OCI-LY1 (cell line): Measurements from ENCODE around the gene FCHSD1.

ENCODE experiments used
- EZH2 ChIP-seq: fragments of 200-600 bp; sonication (generic), shearing (Covaris generic); IDR thresholded peaks from 2 replicates; pipeline ENCODE4 v1.8.0; 2017; ENCODE audit warnings: borderline replicate concordance, mixed run types, mild to moderate bottlenecking, antibody characterized with exemption, low read length, moderate library complexity, mixed read lengths
- TF ChIP-seq, protein P1 (sequence below): fragments of 200-600 bp; sonication (generic), shearing (Covaris generic); IDR thresholded peaks from 2 replicates; pipeline ENCODE4 v1.5.1; 2017; ENCODE audit warnings: mild to moderate bottlenecking, antibody characterized with exemption, low read length, moderate library complexity, mixed read lengths

GRCh38 chr5:141608046-141608445 lies 43.2 kb downstream of the FCHSD1 start:
- TF ChIP-seq, protein P1, sequence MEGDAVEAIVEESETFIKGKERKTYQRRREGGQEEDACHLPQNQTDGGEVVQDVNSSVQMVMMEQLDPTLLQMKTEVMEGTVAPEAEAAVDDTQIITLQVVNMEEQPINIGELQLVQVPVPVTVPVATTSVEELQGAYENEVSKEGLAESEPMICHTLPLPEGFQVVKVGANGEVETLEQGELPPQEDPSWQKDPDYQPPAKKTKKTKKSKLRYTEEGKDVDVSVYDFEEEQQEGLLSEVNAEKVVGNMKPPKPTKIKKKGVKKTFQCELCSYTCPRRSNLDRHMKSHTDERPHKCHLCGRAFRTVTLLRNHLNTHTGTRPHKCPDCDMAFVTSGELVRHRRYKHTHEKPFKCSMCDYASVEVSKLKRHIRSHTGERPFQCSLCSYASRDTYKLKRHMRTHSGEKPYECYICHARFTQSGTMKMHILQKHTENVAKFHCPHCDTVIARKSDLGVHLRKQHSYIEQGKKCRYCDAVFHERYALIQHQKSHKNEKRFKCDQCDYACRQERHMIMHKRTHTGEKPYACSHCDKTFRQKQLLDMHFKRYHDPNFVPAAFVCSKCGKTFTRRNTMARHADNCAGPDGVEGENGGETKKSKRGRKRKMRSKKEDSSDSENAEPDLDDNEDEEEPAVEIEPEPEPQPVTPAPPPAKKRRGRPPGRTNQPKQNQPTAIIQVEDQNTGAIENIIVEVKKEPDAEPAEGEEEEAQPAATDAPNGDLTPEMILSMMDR, result no peak
- TF ChIP-seq EZH2, result no peak
